ENCODE measurements around the gene MEF2C.

GRCh38 chr5:88707216-88707965 lies 175.6 kb downstream of the MEF2C start:
- no peak for TF ChIP-seq SIN3A (IDR thresholded peaks at IDR 0.05; ENCODE audit: low read depth)
- no peak for TF ChIP-seq CTCF (IDR thresholded peaks at IDR 0.05 in 2 of 3, conservative IDR thresholded peaks at IDR 0.05 in 1 of 3; ENCODE audit: borderline replicate concordance in 1 of 3, insufficient read depth in 1 of 3, low read depth in 2 of 3, low read length in 2 of 3)
- TF ChIP-seq ZFX (IDR thresholded peaks at IDR 0.05): no peak
- no peak for TF ChIP-seq POLR2AphosphoS5 (IDR thresholded peaks at IDR 0.05; ENCODE audit: low read depth, low read length)
- TF ChIP-seq EZH2phosphoT487 (IDR thresholded peaks at IDR 0.05; ENCODE audit: borderline replicate concordance): no peak
- no peak for TF ChIP-seq EZH2 (IDR thresholded peaks at IDR 0.05)
- TF ChIP-seq CEBPB (IDR thresholded peaks at IDR 0.05; ENCODE audit: low read depth): no peak
- no peak for TF ChIP-seq POLR2A (IDR thresholded peaks at IDR 0.05; ENCODE audit: borderline replicate concordance, extremely low read depth, insufficient read depth, insufficient read length)
- TF ChIP-seq RAD21 (IDR thresholded peaks at IDR 0.05; ENCODE audit: low read depth): no peak
- no peak for TF ChIP-seq EGR1 (IDR thresholded peaks at IDR 0.05; ENCODE audit: low read depth)
